HepG2 (cell line): ENCODE data around the gene MYO1B. TPM values are rescaled to one million over a fixed set of nuclear protein-coding genes. Genes with fewer than 3 reads are reported as not detected.
A peak's percentile ranks its signal among the peaks of the same experiment; 100 is the strongest.

Source experiments
- BCLAF1 ChIP-seq: fragments of 450-650 bp; IDR thresholded peaks from 2 replicates; pipeline ENCODE4 v1.6.1; 2017; ENCODE audit warnings: mild to moderate bottlenecking
- CEBPG ChIP-seq: IDR thresholded peaks from 2 replicates; pipeline ENCODE4 v1.6.1; 2016
- E2F2 ChIP-seq: sonication (generic); formaldehyde crosslinking; IDR thresholded peaks from 2 replicates; pipeline ENCODE4 v1.4.0; 2020; ENCODE audit warnings: missing genetic modification reagents, borderline replicate concordance
- HOMEZ ChIP-seq: IDR thresholded peaks from 2 replicates; pipeline ENCODE4 v1.6.1; 2016; ENCODE audit warnings: low read depth
- HOXD1 ChIP-seq: sonication (generic); formaldehyde crosslinking; IDR thresholded peaks from 2 replicates; pipeline ENCODE4 v1.5.0; 2020; ENCODE audit warnings: missing genetic modification reagents
- MIER2 ChIP-seq: IDR thresholded peaks from 2 replicates; pipeline ENCODE4 v1.6.1; 2016; ENCODE audit warnings: missing biosample characterization, missing genetic modification reagents
- MNT ChIP-seq: fragments of 450-650 bp; IDR thresholded peaks from 2 replicates; pipeline ENCODE4 v1.6.1; 2016
- NPAS2 ChIP-seq: sonication (generic); formaldehyde crosslinking; IDR thresholded peaks from 2 replicates; pipeline ENCODE4 v1.8.0; 2022; ENCODE audit warnings: mild to moderate bottlenecking, missing genetic modification reagents, borderline replicate concordance
- NR3C1 ChIP-seq: sonication (generic); formaldehyde crosslinking; IDR thresholded peaks from 2 replicates; pipeline ENCODE4 v1.4.0; 2020; ENCODE audit warnings: missing genetic modification reagents
- NRL ChIP-seq: sonication (generic); formaldehyde crosslinking; IDR thresholded peaks from 2 replicates; pipeline ENCODE4 v1.5.0; 2020; ENCODE audit warnings: missing genetic modification reagents, mild to moderate bottlenecking, moderate library complexity, borderline replicate concordance
- SNRNP70 ChIP-seq: fragments of 200-400 bp; formaldehyde crosslinking; IDR thresholded peaks from 2 replicates; pipeline ENCODE4 v1.6.1; 2017; ENCODE audit warnings: mild to moderate bottlenecking, low read depth, low read length, moderate library complexity
- THAP9 ChIP-seq: sonication (generic); formaldehyde crosslinking; IDR thresholded peaks from 2 replicates; pipeline ENCODE4; 2020; ENCODE audit warnings: missing genetic modification reagents, mild to moderate bottlenecking, borderline replicate concordance
- TP53 ChIP-seq: sonication (generic); formaldehyde crosslinking; conservative IDR thresholded peaks from 2 replicates; pipeline ENCODE4 v1.4.0; 2020; ENCODE audit warnings: missing genetic modification reagents
- ZNF563 ChIP-seq: sonication (generic); formaldehyde crosslinking; IDR thresholded peaks from 2 replicates; pipeline ENCODE4 v1.8.0; 2022; ENCODE audit warnings: mild to moderate bottlenecking, moderate library complexity, missing genetic modification reagents
- ZNF589 ChIP-seq: sonication (generic); formaldehyde crosslinking; conservative IDR thresholded peaks from 2 replicates; pipeline ENCODE4 v1.8.0; 2022; ENCODE audit warnings: mild to moderate bottlenecking, moderate library complexity, missing genetic modification reagents
- ZNF740 ChIP-seq: sonication (generic); formaldehyde crosslinking; IDR thresholded peaks from 2 replicates; pipeline ENCODE4 v1.4.0; 2020; ENCODE audit warnings: missing genetic modification reagents
- polyA plus RNA-seq, 8 experiments: library from polyadenylated mRNA; depleted of rRNA in 3 of 8; stranded (reverse) in 7 of 8; unstranded in 1 of 8; fragments of >200 nt; fragmentation: Illumina TruSeq in 4 of 8; extraction: Trizol in 4 of 8; gene quantifications; 2 replicates each; pipeline versions ENCODE4 v1.2.1 to v1.2.3, GENCODE V29; 2011 to 2016; ENCODE audit warnings: low read depth in 4 of 8, missing spikeins in 1 of 8, mixed read lengths in 1 of 8; ENCODE audit not compliant: insufficient read depth in 1 of 8
- total RNA-seq, 5 experiments: library from RNA; depleted of rRNA; stranded (reverse); fragments of >200 nt; fragmentation: Illumina TruSeq; extraction: Trizol; gene quantifications; 2 replicates each; pipeline ENCODE4 v1.2.3, GENCODE V29; 2016; ENCODE audit warnings: low read depth in 1 of 5

The MYO1B gene
- total and polyA plus RNA-seq, 2 of the 13 experiments (the other 11 are each of a cell fraction or from before 2014, with no cell fraction given) = 36.9 to 89.8 TPM

GRCh38 chr2:191245046-191245868 is at the start of gene MYO1B (continued):
- TF ChIP-seq THAP9 (CRISPR knock-in tag) = peak; percentile 47; the same call in 1 of the 2 replicates
- TF ChIP-seq ZNF589 (CRISPR knock-in tag) = no peak
- TF ChIP-seq CEBPG = no peak
- peak; percentile 20; the same call in 1 of the 2 replicates for TF ChIP-seq ZNF740 (CRISPR knock-in tag)
- TF ChIP-seq MNT = no peak
- TF ChIP-seq NR3C1 (CRISPR knock-in tag) = no peak
- 0 out of 2 replicates have a peak, but pooled peaks have one; percentile 18 for TF ChIP-seq TP53
- no peak for TF ChIP-seq SNRNP70
- peak; percentile 72 for TF ChIP-seq HOMEZ
- TF ChIP-seq BCLAF1 = no peak
- TF ChIP-seq HOXD1 (CRISPR knock-in tag) = peak; percentile 56; the same call in 1 of the 2 replicates
- no peak for TF ChIP-seq NPAS2 (CRISPR knock-in tag)
- TF ChIP-seq MIER2 (CRISPR knock-in tag) = peak; percentile 15; the same call in 1 of the 2 replicates
- TF ChIP-seq E2F2 (CRISPR knock-in tag) = peak; percentile 43; the same call in 1 of the 2 replicates
- peak; percentile 88 for TF ChIP-seq ZNF563 (CRISPR knock-in tag)
- 0 out of 2 replicates have a peak, but pooled peaks have one; percentile 31 for TF ChIP-seq NRL (CRISPR knock-in tag)
